PC-3 (cell line): ENCODE results near the gene DCTN2. TPM values are rescaled to one million over a fixed set of nuclear protein-coding genes. Genes with fewer than 3 reads are reported as not detected.

Experiments
- ATAC-seq: fragments of 200-7000 bp; cut with Tn5 transposase; 2 replicates; pipeline ENCODE4 v1.9.1; 2020; ENCODE audit warnings: mild to moderate bottlenecking, moderate library complexity
- BruUV-seq: library from RNA; stranded (reverse); fragments of 400-500 nt; replicated peaks from 2 replicates; lab custom pipeline; 2021; lab: Mats Ljungman, UMichigan
- CTCF ChIA-PET: fragments of 300-600 bp; sonication (Branson Sonifier 250); formaldehyde crosslinking; loops from one replicate; lab custom pipeline; 2022; ENCODE audit warnings: antibody characterized with exemption; lab: Charles Lee
- POLR2A ChIA-PET: fragments of 300-600 bp; sonication (Branson Sonifier 250); formaldehyde crosslinking; loops from one replicate; lab custom pipeline; 2022; ENCODE audit warnings: antibody characterized with exemption; ENCODE audit not compliant: unreplicated experiment; lab: Charles Lee
- DNase-seq: peaks from one replicate; pipeline ENCODE4 v3.0.0-alpha.2; 2015
- H2AFZ ChIP-seq: fragments of 300-600 bp; sonication (generic); 2 replicates; pipeline ENCODE4 v1.6.0; 2016; ENCODE audit warnings: antibody characterized with exemption, low read length
- H3F3A ChIP-seq: fragments of 300-600 bp; sonication (generic); one replicate; pipeline ENCODE4 v1.6.0; 2017; ENCODE audit warnings: antibody characterized with exemption, low read length, control low read depth, mild to moderate bottlenecking; ENCODE audit not compliant: unreplicated experiment
- H3K27ac ChIP-seq: fragments of 300-600 bp; sonication (generic); 2 replicates; pipeline ENCODE4 v1.5.1; 2016; ENCODE audit warnings: mild to moderate bottlenecking, low read length
- H3K27me3 ChIP-seq: fragments of 300-600 bp; sonication (generic); 2 replicates; pipeline ENCODE4 v1.6.1; 2016; ENCODE audit warnings: low read length, mixed read lengths
- H3K36me3 ChIP-seq: fragments of 300-600 bp; sonication (generic); 2 replicates; pipeline ENCODE4 v1.6.1; 2016; ENCODE audit warnings: low read depth, mixed run types, low read length, mixed read lengths
- H3K4me1 ChIP-seq: fragments of 300-600 bp; sonication (generic); 2 replicates; pipeline ENCODE4 v1.5.1; 2016; ENCODE audit warnings: low read length; ENCODE audit not compliant: insufficient read depth
- H3K4me2 ChIP-seq: fragments of 300-600 bp; sonication (generic); 2 replicates; pipeline ENCODE4 v1.6.0; 2016; ENCODE audit warnings: low read length
- H3K4me3 ChIP-seq: fragments of 300-600 bp; sonication (generic); 2 replicates; pipeline ENCODE4 v1.5.1; 2016; ENCODE audit warnings: mild to moderate bottlenecking, low read length, mixed read lengths
- H3K79me2 ChIP-seq: fragments of 300-600 bp; sonication (generic); 2 replicates; pipeline ENCODE4 v1.6.1; 2017; ENCODE audit warnings: low read length, mixed read lengths
- H3K9ac ChIP-seq: fragments of 300-600 bp; sonication (generic); 2 replicates; pipeline ENCODE4 v1.6.0; 2016; ENCODE audit warnings: mild to moderate bottlenecking, low read length
- H3K9me2 ChIP-seq: fragments of 300-600 bp; sonication (generic); replicated peaks from 2 replicates; pipeline ENCODE4 v1.6.1; 2016; ENCODE audit warnings: mixed run types, low read length, mixed read lengths
- H3K9me3 ChIP-seq: fragments of 300-600 bp; sonication (generic); 2 replicates; pipeline ENCODE4 v1.6.1; 2016; ENCODE audit warnings: low read length, mixed read lengths
- H4K20me1 ChIP-seq: fragments of 300-600 bp; sonication (generic); 2 replicates; pipeline ENCODE4 v1.6.1; 2016; ENCODE audit warnings: low read length, mixed read lengths
- EZH2 ChIP-seq: fragments of 300-600 bp; sonication (generic); IDR thresholded peaks from one replicate; pipeline ENCODE4 v1.6.1; 2017; ENCODE audit warnings: antibody characterized with exemption, mild to moderate bottlenecking, low read length; ENCODE audit not compliant: unreplicated experiment
- EZH2phosphoT487 ChIP-seq: fragments of 300-600 bp; sonication (generic); IDR thresholded peaks from 2 replicates; pipeline ENCODE4 v1.6.1; 2018; ENCODE audit warnings: mild to moderate bottlenecking, antibody characterized with exemption, low read length, borderline replicate concordance
- intact Hi-C: fragments of 100-400 bp; cut with micrococcal nuclease; formaldehyde crosslinking; loops from 2 replicates; pipeline ENCODE4 v1.9.0; 2023
- total RNA-seq: library from RNA; depleted of rRNA; stranded (reverse); fragments of >200 nt; gene quantifications from 2 replicates; pipeline ENCODE4 v1.2.3, GENCODE V29; 2014
- TF ChIP-seq, protein P1 (sequence below): fragments of 300-600 bp; sonication (generic); conservative IDR thresholded peaks from 2 replicates; pipeline ENCODE4 v1.5.1; 2017; ENCODE audit warnings: antibody characterized with exemption, low read depth, mild to moderate bottlenecking, low read length

The DCTN2 gene
- total RNA-seq, 1 experiment from 2014 or later: 88.5 TPM

- no peaks in the 10 kb centered on the region for H3K27me3 ChIP-seq
- no peaks in the 10 kb centered on the region for H3K79me2 ChIP-seq
- no peak for DNase-seq
- intact Hi-C loops: loop anchor here (5.0 kb wide), 1 partner anchor 108 kb away; the partner anchor contains the start of gene OS9
- H3K4me2 ChIP-seq: no peak overlapping the region
- no TSS peak for BruUV-seq
- no peak overlapping the region for H3K4me3 ChIP-seq
- TF ChIP-seq EZH2phosphoT487: no peak
- TF ChIP-seq EZH2: no peak
- TF ChIP-seq, protein P1, sequence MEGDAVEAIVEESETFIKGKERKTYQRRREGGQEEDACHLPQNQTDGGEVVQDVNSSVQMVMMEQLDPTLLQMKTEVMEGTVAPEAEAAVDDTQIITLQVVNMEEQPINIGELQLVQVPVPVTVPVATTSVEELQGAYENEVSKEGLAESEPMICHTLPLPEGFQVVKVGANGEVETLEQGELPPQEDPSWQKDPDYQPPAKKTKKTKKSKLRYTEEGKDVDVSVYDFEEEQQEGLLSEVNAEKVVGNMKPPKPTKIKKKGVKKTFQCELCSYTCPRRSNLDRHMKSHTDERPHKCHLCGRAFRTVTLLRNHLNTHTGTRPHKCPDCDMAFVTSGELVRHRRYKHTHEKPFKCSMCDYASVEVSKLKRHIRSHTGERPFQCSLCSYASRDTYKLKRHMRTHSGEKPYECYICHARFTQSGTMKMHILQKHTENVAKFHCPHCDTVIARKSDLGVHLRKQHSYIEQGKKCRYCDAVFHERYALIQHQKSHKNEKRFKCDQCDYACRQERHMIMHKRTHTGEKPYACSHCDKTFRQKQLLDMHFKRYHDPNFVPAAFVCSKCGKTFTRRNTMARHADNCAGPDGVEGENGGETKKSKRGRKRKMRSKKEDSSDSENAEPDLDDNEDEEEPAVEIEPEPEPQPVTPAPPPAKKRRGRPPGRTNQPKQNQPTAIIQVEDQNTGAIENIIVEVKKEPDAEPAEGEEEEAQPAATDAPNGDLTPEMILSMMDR: no peak
- peaks cover 6% of the 10 kb centered on the region for H3K4me1 ChIP-seq
- H3K9ac ChIP-seq: no peak overlapping the region
- POLR2A ChIA-PET: interaction anchor here (0.6 kb wide), 1 partner anchor 41 kb away, joined by 3 read pairs; no protein-coding TSS in a partner anchor
- no peaks in the 10 kb centered on the region for H3F3A ChIP-seq
- no peak overlapping the region for H3K27ac ChIP-seq
- no peaks in the 10 kb centered on the region for H3K9me2 ChIP-seq
- no peak overlapping the region for H2AFZ ChIP-seq
- no peaks in the 10 kb centered on the region for H3K36me3 ChIP-seq
- H3K9me3 ChIP-seq: no peaks in the 10 kb centered on the region
- CTCF ChIA-PET: interaction anchor here (0.6 to 1.1 kb wide), 2 partner anchors 36 to 56 kb away, joined by 4 to 6 read pairs; no protein-coding TSS in a partner anchor
- no peaks in the 10 kb centered on the region for H4K20me1 ChIP-seq
- no peak for ATAC-seq
Measured at GRCh38 chr12:57584690-57585089, 37.7 kb upstream of the DCTN2 start.

DNA sequence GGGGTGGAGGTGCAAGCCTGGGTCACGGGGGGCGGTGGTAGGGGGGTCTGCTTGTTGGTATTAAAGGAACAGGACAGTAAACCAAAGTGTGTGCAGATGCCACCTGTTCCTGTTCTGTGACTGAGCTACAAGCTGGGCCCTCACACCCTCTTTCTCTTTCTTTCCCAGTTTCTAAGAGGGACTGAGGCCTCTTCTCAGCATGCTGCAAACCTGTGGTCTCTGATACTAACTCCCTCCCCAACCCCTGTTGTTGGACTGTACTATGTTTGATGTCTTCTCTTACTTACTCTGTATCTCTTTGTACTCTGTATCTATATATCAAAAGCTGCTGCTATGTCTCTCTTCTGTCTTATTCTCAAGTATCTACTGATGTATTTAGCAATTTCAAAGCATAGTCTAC, 37.1 kb upstream of the DCTN2 start:
- Histone ChIP-seq H3K4me2 (no peak overlapping the region), H3K27me3 (no peaks in the 10 kb centered on the region), H3K9ac (no peak overlapping the region), H3K4me3 (no peak overlapping the region), H3K36me3 (no peaks in the 10 kb centered on the region), H3K27ac (no peak overlapping the region), H3K4me1 (peaks cover 9% of the 10 kb centered on the region), H3K79me2 (no peaks in the 10 kb centered on the region), H3K9me2 (no peaks in the 10 kb centered on the region), H3F3A (no peaks in the 10 kb centered on the region), H3K9me3 (no peaks in the 10 kb centered on the region), H2AFZ (no peak overlapping the region), H4K20me1 (no peaks in the 10 kb centered on the region)
- no TSS peak for BruUV-seq
- ChIA-PET POLR2A (no interaction called here), CTCF (interaction anchor here (0.6 to 1.3 kb wide), 2 partner anchors 9 to 56 kb away, joined by 5 to 6 read pairs; no protein-coding TSS in a partner anchor)
- TF ChIP-seq EZH2phosphoT487: no peak
- TF ChIP-seq, protein P1: no peak
- TF ChIP-seq EZH2: no peak
- DNase-seq (no peak), ATAC-seq (no peak)
- intact Hi-C loops: loop anchor here (5.0 kb wide), 1 partner anchor 108 kb away; the partner anchor contains the start of gene OS9
